Testis (tissue), 3 donors: ENCODE measurements around the gene SLC47A2. TPM values are rescaled to one million over a fixed set of nuclear protein-coding genes. Genes with fewer than 3 reads are reported as not detected.

Experiments
- DNase-seq: peaks from one replicate; pipeline ENCODE4 v3.0.0-alpha.2; 2019
- H3K27ac ChIP-seq, 2 donors: fragments of 200-600 bp; sonication (generic); one replicate each; pipeline ENCODE4 v1.5.1; 2019
- H3K27me3 ChIP-seq: fragments of 200-600 bp; sonication (generic); one replicate; pipeline ENCODE4 v1.5.1; 2019
- H3K36me3 ChIP-seq: fragments of 200-600 bp; sonication (generic); one replicate; pipeline ENCODE4 v1.5.1; 2017; ENCODE audit warnings: low read depth; ENCODE audit errors: missing control alignments
- H3K4me1 ChIP-seq: fragments of 200-600 bp; sonication (generic); one replicate; pipeline ENCODE4 v1.5.1; 2019
- H3K4me3 ChIP-seq, 2 donors: fragments of 200-600 bp; sonication (generic); one replicate each; pipeline ENCODE4 v1.5.1; 2017 to 2019
- H3K9me3 ChIP-seq: fragments of 200-600 bp; sonication (generic); one replicate; pipeline ENCODE4 v1.5.1; 2017
- CTCF ChIP-seq, 3 experiments: fragments of 450-650 bp in 2 of 3; fragments of 200-600 bp in 1 of 3; sonication (generic) in 1 of 3; IDR thresholded peaks; one replicate each; pipeline ENCODE4 v1.5.1; 2016 to 2019; ENCODE audit warnings: antibody characterized with exemption in 3 of 3, mild to moderate bottlenecking in 2 of 3, moderate library complexity in 1 of 3
- POLR2A ChIP-seq: fragments of 450-650 bp; IDR thresholded peaks from one replicate; pipeline ENCODE4 v1.6.1; 2017; ENCODE audit warnings: antibody characterized with exemption, mild to moderate bottlenecking, moderate library complexity
- WGBS, 2 donors: methylation state at CpG; one replicate each; pipeline ENCODE4 v1.1.5; 2018; 5-methylcytosine and 5-hydroxymethylcytosine counted together
- intact Hi-C: fragments of 100-400 bp; cut with DNase I; formaldehyde crosslinking; loops from one replicate; pipeline ENCODE4 v1.15.1; 2023; ENCODE audit warnings: low total_unique reads
- polyA plus RNA-seq: library from polyadenylated mRNA; stranded (reverse); fragments of 350-450 nt; fragmentation: Illumina TruSeq; extraction: RNeasy Lipid Tissue Mini Kit (QIAGEN cat#74804); gene quantifications from one replicate; pipeline ENCODE4 v1.2.3, GENCODE V29; 2014; ENCODE audit warnings: low read depth, low replicate concordance; ENCODE audit not compliant: insufficient read depth
- total RNA-seq, 2 donors: library from RNA; depleted of rRNA; stranded (reverse); fragments of >200 nt; gene quantifications; one replicate each; pipeline ENCODE4 v1.2.3, GENCODE V29; 2016

Gene SLC47A2
- total and polyA plus RNA-seq, 3 donors from 2014 or later, result 0.16 to 1.1 (median 0.50) TPM

- TF ChIP-seq POLR2A (no peak), CTCF (IDR thresholded peaks at IDR 0.05) (no peak)
- Histone ChIP-seq H3K4me3 (no peak overlapping the region), H3K36me3 (no peaks in the 10 kb centered on the region), H3K27ac (no peak overlapping the region), H3K4me1 (peaks cover 5% of the 10 kb centered on the region), H3K27me3 (no peaks in the 10 kb centered on the region), H3K9me3 (no peaks in the 10 kb centered on the region)
- 67 to 81% methylated on average over 7 to 9 of the region's 9 CpGs for WGBS, 2 donors
- no peak for DNase-seq
- intact Hi-C loops, result no loop called here
These were observed 4.4 kb upstream of the SLC47A2 start for GRCh38 chr17:19720631-19721426.

- Histone ChIP-seq H3K9me3 (no peaks in the 10 kb centered on the region), H3K4me1 (peaks cover 5% of the 10 kb centered on the region), H3K27ac (no peak overlapping the region), H3K4me3 (no peak overlapping the region), H3K36me3 (no peaks in the 10 kb centered on the region), H3K27me3 (no peaks in the 10 kb centered on the region)
- WGBS, 2 donors, result 81 to 82% methylated on average over 5 of the region's 5 CpGs
- DNase-seq, result no peak
- TF ChIP-seq POLR2A (no peak), CTCF (IDR thresholded peaks at IDR 0.05) (no peak)
- intact Hi-C loops, result no loop called here
These were observed 3.8 kb upstream of the SLC47A2 start for GRCh38 chr17:19720210-19720475.

- Histone ChIP-seq H3K4me3 (no peak overlapping the region), H3K27me3 (no peaks in the 10 kb centered on the region), H3K36me3 (no peaks in the 10 kb centered on the region), H3K27ac (no peak overlapping the region), H3K4me1 (peaks cover 5% of the 10 kb centered on the region), H3K9me3 (no peaks in the 10 kb centered on the region)
- intact Hi-C loops, result no loop called here
- 91 to 93% methylated on average over 22 to 23 of the region's 23 CpGs for WGBS, 2 donors
- TF ChIP-seq CTCF (IDR thresholded peaks at IDR 0.05) (no peak), POLR2A (no peak)
- no peak for DNase-seq
These were observed 3.2 kb upstream of the SLC47A2 start for GRCh38 chr17:19719355-19720209.

- Histone ChIP-seq H3K4me1 (peaks cover 5% of the 10 kb centered on the region), H3K27ac (no peak overlapping the region), H3K9me3 (no peaks in the 10 kb centered on the region), H3K27me3 (no peaks in the 10 kb centered on the region), H3K36me3 (no peaks in the 10 kb centered on the region), H3K4me3 (no peak overlapping the region)
- WGBS, 2 donors, result 78 to 84% methylated on average over 12 to 18 of the region's 18 CpGs
- no peak for DNase-seq
- no peak for TF ChIP-seq POLR2A
- TF ChIP-seq CTCF (IDR thresholded peaks at IDR 0.05), result no peak
- intact Hi-C loops, result no loop called here
These were observed 2.4 kb upstream of the SLC47A2 start for GRCh38 chr17:19718613-19719354.
